WTC11 (cell line): Measurements from ENCODE around the gene DNAAF6. TPM values are rescaled to one million over a fixed set of nuclear protein-coding genes. Genes with fewer than 3 reads are reported as not detected.

Source experiments
- ATAC-seq: fragments of 200-7000 bp; cut with Tn5 transposase; 2 replicates; pipeline ENCODE4 v1.10.0; 2021; ENCODE audit warnings: mild to moderate bottlenecking, moderate library complexity
- CTCF ChIA-PET: fragments of 300-600 bp; sonication (Branson Sonifier 250); formaldehyde crosslinking; loops from one replicate; lab custom pipeline; 2021; ENCODE audit warnings: antibody characterized with exemption; lab: Charles Lee
- POLR2A ChIA-PET: fragments of 350-600 bp; sonication (Branson Sonifier 250); formaldehyde crosslinking; loops from one replicate; lab custom pipeline; 2021; ENCODE audit warnings: antibody characterized with exemption; lab: Charles Lee
- DNase-seq: peaks from one replicate; pipeline ENCODE4 v3.0.0; 2021; ENCODE audit warnings: low spot score
- H3K27ac Mint-ChIP-seq: 2 replicates; pipeline ENCODE4 v1.8.0; 2021; ENCODE audit warnings: mixed read lengths
- H3K27me3 Mint-ChIP-seq: 2 replicates; pipeline ENCODE4 v1.8.0; 2021; ENCODE audit warnings: low read depth, mild to moderate bottlenecking, moderate library complexity, mixed read lengths
- H3K36me3 Mint-ChIP-seq: 2 replicates; pipeline ENCODE4 v1.8.0; 2021; ENCODE audit warnings: mixed read lengths
- H3K4me1 Mint-ChIP-seq: 2 replicates; pipeline ENCODE4 v1.8.0; 2022; ENCODE audit warnings: mixed read lengths
- H3K4me3 Mint-ChIP-seq: 2 replicates; pipeline ENCODE4 v1.8.0; 2021; ENCODE audit warnings: mild to moderate bottlenecking, moderate library complexity, mixed read lengths
- H3K9me3 Mint-ChIP-seq: 2 replicates; pipeline ENCODE4 v1.8.0; 2021; ENCODE audit warnings: mixed read lengths
- ATF1 ChIP-seq: sonication (generic); formaldehyde crosslinking; IDR thresholded peaks from 2 replicates; pipeline ENCODE4 v1.8.1; 2023; ENCODE audit warnings: mild to moderate bottlenecking, moderate library complexity, missing genetic modification reagents
- ATF2 ChIP-seq: sonication (generic); formaldehyde crosslinking; IDR thresholded peaks from 2 replicates; pipeline ENCODE4 v1.8.1; 2022; ENCODE audit warnings: low read depth, missing genetic modification reagents, borderline replicate concordance
- E2F4 ChIP-seq: sonication (generic); formaldehyde crosslinking; IDR thresholded peaks from 2 replicates; pipeline ENCODE4 v1.8.1; 2022; ENCODE audit warnings: low read depth, mild to moderate bottlenecking, moderate library complexity, missing genetic modification reagents, borderline replicate concordance
- ERG ChIP-seq: fragments of 250-450 bp; sonication (Bioruptor Pico); IDR thresholded peaks from 2 replicates; pipeline ENCODE4 v1.8.0; 2021; ENCODE audit warnings: mild to moderate bottlenecking
- ETV6 ChIP-seq: sonication (generic); formaldehyde crosslinking; IDR thresholded peaks from 2 replicates; pipeline ENCODE4 v1.8.1; 2022; ENCODE audit warnings: mild to moderate bottlenecking, missing genetic modification reagents
- FOXP4 ChIP-seq: sonication (generic); formaldehyde crosslinking; IDR thresholded peaks from 2 replicates; pipeline ENCODE4 v1.8.0; 2022; ENCODE audit warnings: mild to moderate bottlenecking, missing genetic modification reagents
- HMGXB4 ChIP-seq: sonication (generic); formaldehyde crosslinking; IDR thresholded peaks from 2 replicates; pipeline ENCODE4 v1.8.1; 2023; ENCODE audit warnings: mild to moderate bottlenecking, moderate library complexity, missing genetic modification reagents
- JAZF1 ChIP-seq: fragments of 250-450 bp; sonication (Bioruptor Pico); IDR thresholded peaks from 2 replicates; pipeline ENCODE4 v1.9.0; 2021; ENCODE audit warnings: moderate library complexity, mild to moderate bottlenecking, inconsistent platforms
- MXD4 ChIP-seq: fragments of 250-450 bp; sonication (Bioruptor Pico); IDR thresholded peaks from 2 replicates; pipeline ENCODE4 v1.8.0; 2021; ENCODE audit warnings: mild to moderate bottlenecking, moderate library complexity, borderline replicate concordance
- RELA ChIP-seq: sonication (generic); formaldehyde crosslinking; IDR thresholded peaks from 2 replicates; pipeline ENCODE4 v1.8.1; 2022; ENCODE audit warnings: missing genetic modification reagents, mild to moderate bottlenecking, borderline replicate concordance
- TEAD1 ChIP-seq: sonication (generic); formaldehyde crosslinking; IDR thresholded peaks from 2 replicates; pipeline ENCODE4 v1.8.0; 2022; ENCODE audit warnings: mild to moderate bottlenecking, missing genetic modification reagents
- ZBTB21 ChIP-seq: sonication (generic); formaldehyde crosslinking; IDR thresholded peaks from 2 replicates; pipeline ENCODE4 v1.8.1; 2023; ENCODE audit warnings: mild to moderate bottlenecking, missing genetic modification reagents, borderline replicate concordance
- ZNF121 ChIP-seq: sonication (generic); formaldehyde crosslinking; IDR thresholded peaks from 2 replicates; pipeline ENCODE4 v1.8.0; 2023; ENCODE audit warnings: missing genetic modification reagents
- ZNF232 ChIP-seq: sonication (generic); formaldehyde crosslinking; IDR thresholded peaks from 2 replicates; pipeline ENCODE4 v1.8.0; 2022; ENCODE audit warnings: mild to moderate bottlenecking, missing genetic modification reagents
- ZNF512 ChIP-seq: sonication (generic); formaldehyde crosslinking; IDR thresholded peaks from 2 replicates; pipeline ENCODE4 v1.8.1; 2022; ENCODE audit warnings: missing genetic modification reagents, borderline replicate concordance
- ZNF532 ChIP-seq: fragments of 250-450 bp; sonication (Bioruptor Pico); IDR thresholded peaks from 2 replicates; pipeline ENCODE4 v1.9.0; 2021; ENCODE audit warnings: mild to moderate bottlenecking, borderline replicate concordance
- total RNA-seq: library from RNA; stranded (reverse); gene quantifications from 3 replicates; pipeline ENCODE4 v1.2.3, GENCODE V29; 2021

Gene DNAAF6
- total RNA-seq, 1 experiment from 2014 or later = not detected

- H3K4me3 Mint-ChIP-seq = no peak overlapping the region
- TF ChIP-seq ZNF512 (CRISPR knock-in tag) = no peak
- TF ChIP-seq JAZF1 (CRISPR knock-in tag) = no peak
- TF ChIP-seq TEAD1 (CRISPR knock-in tag) = no peak
- no peak for TF ChIP-seq E2F4 (CRISPR knock-in tag)
- TF ChIP-seq ZNF232 (CRISPR knock-in tag) = no peak
- TF ChIP-seq RELA = no peak
- TF ChIP-seq, all 79 proteins: peak for 0
- Mint-ChIP-seq H3K9me3 (no peaks in the 10 kb centered on the region), H3K27me3 (no peaks in the 10 kb centered on the region), H3K36me3 (no peaks in the 10 kb centered on the region; the same call in 1 of the 2 replicates), H3K27ac (no peak overlapping the region), H3K4me1 (peaks cover 5% of the 10 kb centered on the region; the same call in 1 of the 2 replicates)
- POLR2A ChIA-PET = no interaction called here
- no peak for DNase-seq
- no peak for ATAC-seq
- CTCF ChIA-PET = no interaction called here
Measured at GRCh38 chrX:107288676-107289075, 82.3 kb downstream of the DNAAF6 start.

GRCh38 chrX:107290019-107290418 is 83.6 kb downstream of the DNAAF6 start:
- ChIA-PET CTCF (no interaction called here), POLR2A (no interaction called here)
- no peak overlapping the region for H3K4me3 Mint-ChIP-seq
- ATAC-seq (no peak), DNase-seq (no peak)
- no peaks in the 10 kb centered on the region; the same call in 1 of the 2 replicates for H3K36me3 Mint-ChIP-seq
- H3K27me3 Mint-ChIP-seq = no peaks in the 10 kb centered on the region
- no peaks in the 10 kb centered on the region for H3K9me3 Mint-ChIP-seq
- peaks cover 5% of the 10 kb centered on the region; the same call in 1 of the 2 replicates for H3K4me1 Mint-ChIP-seq
- no peak overlapping the region for H3K27ac Mint-ChIP-seq
- TF ChIP-seq ETV6 (CRISPR knock-in tag) (no peak), ZBTB21 (CRISPR knock-in tag) (no peak), E2F4 (CRISPR knock-in tag) (no peak), ERG (CRISPR knock-in tag) (no peak), ATF2 (CRISPR knock-in tag) (no peak), ATF1 (CRISPR knock-in tag) (no peak), ZNF121 (CRISPR knock-in tag) (no peak), MXD4 (CRISPR knock-in tag) (no peak), FOXP4 (CRISPR knock-in tag) (no peak), ZNF532 (CRISPR knock-in tag) (no peak), HMGXB4 (CRISPR knock-in tag) (no peak)
